Heart left ventricle (tissue), 16 donors: Measurements from ENCODE around the gene OSGIN1. TPM values are rescaled to one million over a fixed set of nuclear protein-coding genes. Genes with fewer than 3 reads are reported as not detected.

Source experiments
- ATAC-seq, 4 donors: fragments of 200-7000 bp; cut with Tn5 transposase; one replicate each; pipeline ENCODE4 v1.9.1; 2020 to 2022; ENCODE audit warnings: moderate library complexity in 4 of 4, mild to moderate bottlenecking in 3 of 4, moderate number of reproducible peaks in 1 of 4
- DNase-seq, 5 donors: peaks; one replicate each; pipeline ENCODE4 v3.0.0-alpha.2; 2020
- H3K27ac ChIP-seq, 12 donors: fragments of 200-600 bp; sonication (generic) in 4 of 12; one replicate each; pipeline versions ENCODE4 v1.5.0 to v1.8.0; 2016 to 2022; ENCODE audit warnings: mild to moderate bottlenecking in 2 of 12
- H3K27me3 ChIP-seq, 9 donors: fragments of 200-600 bp; sonication (generic) in 2 of 9; one replicate each; pipeline versions ENCODE4 v1.5.1 to v1.8.0; 2016 to 2022; ENCODE audit warnings: mild to moderate bottlenecking in 3 of 9
- H3K36me3 ChIP-seq, 9 donors: fragments of 200-600 bp; sonication (generic) in 2 of 9; one replicate each; pipeline versions ENCODE4 v1.5.0 to v1.8.0; 2018 to 2022; ENCODE audit warnings: mild to moderate bottlenecking in 2 of 9
- H3K4me1 ChIP-seq, 12 donors: fragments of 200-600 bp; sonication (generic) in 4 of 12; one replicate each; pipeline versions ENCODE4 v1.5.0 to v1.8.0; 2016 to 2022; ENCODE audit warnings: mild to moderate bottlenecking in 3 of 12
- H3K4me3 ChIP-seq, 12 donors: fragments of 200-600 bp; sonication (generic) in 4 of 12; one replicate each; pipeline versions ENCODE4 v1.5.0 to v1.8.0; 2017 to 2022; ENCODE audit warnings: mild to moderate bottlenecking in 9 of 12, moderate library complexity in 4 of 12
- H3K9me3 ChIP-seq, 12 donors: fragments of 200-600 bp; sonication (generic) in 4 of 12; one replicate each; pipeline versions ENCODE4 v1.5.0 to v1.8.0; 2016 to 2022; ENCODE audit warnings: mild to moderate bottlenecking in 1 of 12
- CTCF ChIP-seq, 12 donors: fragments of 200-600 bp; sonication (generic) in 4 of 12; IDR thresholded peaks; one replicate each; pipeline versions ENCODE4 v1.5.0 to v1.8.0; 2018 to 2022; ENCODE audit warnings: antibody characterized with exemption in 12 of 12, mild to moderate bottlenecking in 5 of 12
- POLR2A ChIP-seq, 2 donors: fragments of 450-650 bp; IDR thresholded peaks; one replicate each; pipeline ENCODE4 v1.6.1; 2017; ENCODE audit warnings: antibody characterized with exemption in 2 of 2, mild to moderate bottlenecking in 2 of 2, moderate library complexity in 2 of 2
- WGBS, 4 donors: extraction: QIAGEN DNeasy Blood & Tissue Kit in 2 of 4; methylation state at CpG; one replicate each; pipeline versions ENCODE4 v1.1.5 to v1.1.7; 2013 to 2018; 5-methylcytosine and 5-hydroxymethylcytosine counted together
- intact Hi-C, 10 donors: fragments of 100-400 bp; cut with DNase I; formaldehyde crosslinking; loops; one replicate each; pipeline versions ENCODE4 v1.11.1 to v1.14.2; 2022
- polyA plus RNA-seq, 2 donors: library from polyadenylated mRNA; stranded (reverse); fragments of 200-250 nt; gene quantifications; one replicate each; pipeline ENCODE4 v1.2.3, GENCODE V29; 2013
- total RNA-seq, 9 donors: library from RNA; depleted of rRNA in 2 of 9; stranded (reverse); fragments of >200 nt in 2 of 9; fragmentation: NEBNext Ultra II Directional in 3 of 9; extraction: Animal tissue kit (Norgen Biotek cat#: 25700) in 3 of 9; gene quantifications; one replicate each; pipeline versions ENCODE4 v1.1.0 to v1.2.4, GENCODE V29; 2016 to 2023
- donor health status: ischemic (EF 13 %, LVEDD 7.1; RV severe dilation, severe dysfunction).
- donor health status: healthy with polysubstance abuse.
- donor health status: DM: no; HTN: yes; CAD: no.
- donor health status: DM: no; HTN: no; CAD: no.
- donor health status: ischemic (EF 25% LVEDD 6.9; RV normal size, moderate dysfunction).
- donor health status: ischemic (EF 25% LVEDD 5.7; RV mildly dilated, moderate dysfunction).
- donor health status: healthy.
- donor health status: DM: yes; HTN: yes; CAD: no.
- donor health status: ischemic (EF 35%, LVEDD 5.7; RV mildly dilated, moderate dysfunction).
- donor health status: nonischemic (EF 11% LVEDD 7.7; RV severe dilation, severe dysfunction).
- donor health status: DM: yes; HTN: yes; CAD: no.
- donor health status: PGD.
- donor health status: ischemic (EF 29% LVEDD 5.4; RV normal size, mild dysfunction).
- donor health status: nonischemic (EF 23%, LVEDD 6.1; RV moderate dilation, normal function).

The OSGIN1 gene
- total and polyA plus RNA-seq, 11 donors: 3.3 to 12.8 (median 7.0) TPM

GRCh38 chr16:83932955-83933673 lies 19.9 kb upstream of the OSGIN1 start:
- DNase-seq: no peak
- Histone ChIP-seq H3K4me1 (peaks cover 0 to 7% (median 4%) of the 10 kb centered on the region in 12 donors), H3K27ac (no peak overlapping the region), H3K36me3 (peaks cover 0 to 6% (median 0%) of the 10 kb centered on the region in 9 donors), H3K9me3 (no peaks in the 10 kb centered on the region), H3K4me3 (no peak overlapping the region), H3K27me3 (no peaks in the 10 kb centered on the region)
- intact Hi-C loops: no loop called here
- no peak for ATAC-seq
- 86 to 94% (median 89%) methylated on average over 25 of the region's 25 CpGs for WGBS, 4 donors
- TF ChIP-seq POLR2A (IDR thresholded peaks at IDR 0.05) (no peak), CTCF (IDR thresholded peaks at IDR 0.05) (no peak)

GRCh38 chr16:83933885-83934683 lies 19.0 kb upstream of the OSGIN1 start:
- TF ChIP-seq POLR2A (IDR thresholded peaks at IDR 0.05) (no peak), CTCF (IDR thresholded peaks at IDR 0.05) (no peak)
- H3K4me3 ChIP-seq: no peak overlapping the region
- no peaks in the 10 kb centered on the region for H3K27me3 ChIP-seq
- WGBS, 4 donors: 80 to 86% (median 85%) methylated on average over 26 to 28 of the region's 28 CpGs
- H3K9me3 ChIP-seq: no peaks in the 10 kb centered on the region
- H3K4me1 ChIP-seq: peaks cover 0 to 9% (median 5%) of the 10 kb centered on the region in 12 donors
- H3K27ac ChIP-seq: no peak overlapping the region
- peaks cover 0 to 2% (median 0%) of the 10 kb centered on the region in 9 donors for H3K36me3 ChIP-seq
- ATAC-seq (no peak), DNase-seq (no peak)
- intact Hi-C loops: no loop called here

- H3K4me1 ChIP-seq: peaks cover 0 to 14% (median 5%) of the 10 kb centered on the region in 12 donors
- H3K4me3 ChIP-seq: no peak overlapping the region
- intact Hi-C loops: no loop called here
- no peak overlapping the region for H3K27ac ChIP-seq
- no peaks in the 10 kb centered on the region for H3K36me3 ChIP-seq
- DNase-seq (no peak), ATAC-seq (no peak)
- 66 to 81% (median 77%) methylated on average over 6 to 12 of the region's 12 CpGs for WGBS, 4 donors
- H3K9me3 ChIP-seq: no peaks in the 10 kb centered on the region
- no peaks in the 10 kb centered on the region for H3K27me3 ChIP-seq
- TF ChIP-seq POLR2A (IDR thresholded peaks at IDR 0.05): no peak
- no peak for TF ChIP-seq CTCF (IDR thresholded peaks at IDR 0.05)
Measured at GRCh38 chr16:83934684-83934977, 18.4 kb upstream of the OSGIN1 start.

GRCh38 chr16:83935005-83935857 lies 17.8 kb upstream of the OSGIN1 start:
- ATAC-seq (no peak), DNase-seq (no peak)
- intact Hi-C loops: no loop called here
- no peaks in the 10 kb centered on the region for H3K9me3 ChIP-seq
- 88 to 93% (median 91%) methylated on average over 30 of the region's 30 CpGs for WGBS, 4 donors
- H3K36me3 ChIP-seq: no peaks in the 10 kb centered on the region
- no peak overlapping the region for H3K27ac ChIP-seq
- no peak overlapping the region for H3K4me3 ChIP-seq
- H3K4me1 ChIP-seq: peaks cover 0 to 13% (median 5%) of the 10 kb centered on the region in 12 donors
- TF ChIP-seq CTCF (IDR thresholded peaks at IDR 0.05) (no peak), POLR2A (IDR thresholded peaks at IDR 0.05) (no peak)
- no peaks in the 10 kb centered on the region for H3K27me3 ChIP-seq
